Karpas-422 (cell line): ENCODE measurements around the gene ACE2. TPM values are rescaled to one million over a fixed set of nuclear protein-coding genes. Genes with fewer than 3 reads are reported as not detected.

Experiments
- DNase-seq: peaks from one replicate; pipeline ENCODE4 v3.0.0-alpha.2; 2015
- H2AFZ ChIP-seq: fragments of 200-600 bp; sonication (generic); 2 replicates; pipeline ENCODE4 v1.6.1; 2014; ENCODE audit warnings: antibody characterized with exemption, low read length, mixed read lengths
- H3K27ac ChIP-seq: fragments of 200-600 bp; sonication (generic); 2 replicates; pipeline ENCODE4 v1.5.1; 2014; ENCODE audit warnings: mild to moderate bottlenecking, low read length, moderate library complexity
- H3K27me3 ChIP-seq: fragments of 200-600 bp; sonication (generic); 2 replicates; pipeline ENCODE4 v1.6.1; 2014; ENCODE audit warnings: low read length, mixed read lengths
- H3K36me3 ChIP-seq: fragments of 200-600 bp; sonication (generic); 2 replicates; pipeline ENCODE4 v1.6.1; 2014; ENCODE audit warnings: low read length, mixed read lengths; ENCODE audit not compliant: insufficient read depth
- H3K4me1 ChIP-seq: fragments of 200-600 bp; sonication (generic); 2 replicates; pipeline ENCODE4 v1.6.1; 2014; ENCODE audit warnings: mild to moderate bottlenecking, low read length, mixed read lengths
- H3K4me2 ChIP-seq: fragments of 200-600 bp; sonication (generic); 2 replicates; pipeline ENCODE4 v1.6.1; 2014; ENCODE audit warnings: low read length, low read depth, mild to moderate bottlenecking; ENCODE audit not compliant: poor library complexity, severe bottlenecking
- H3K4me3 ChIP-seq: fragments of 200-600 bp; sonication (generic); 2 replicates; pipeline ENCODE4 v1.5.1; 2014; ENCODE audit warnings: mild to moderate bottlenecking, antibody characterized with exemption, low read length, mixed read lengths
- H3K79me2 ChIP-seq: fragments of 200-600 bp; sonication (generic); 2 replicates; pipeline ENCODE4 v1.6.1; 2014; ENCODE audit warnings: mild to moderate bottlenecking, low read length, mixed read lengths
- H3K9ac ChIP-seq: fragments of 200-600 bp; sonication (generic); 2 replicates; pipeline ENCODE4 v1.6.0; 2014; ENCODE audit warnings: low read length
- H3K9me2 ChIP-seq: fragments of 200-600 bp; sonication (generic), shearing (Covaris generic); replicated peaks from 2 replicates; pipeline ENCODE4 v1.6.0; 2014; ENCODE audit warnings: mild to moderate bottlenecking, low read length, moderate library complexity; ENCODE audit not compliant: insufficient read depth
- H3K9me3 ChIP-seq: fragments of 300-700, 200-600 bp; sonication (generic); 2 replicates; pipeline ENCODE4 v1.6.1; 2014; ENCODE audit warnings: low read length, mixed read lengths
- H4K20me1 ChIP-seq: fragments of 200-600 bp; sonication (generic); 2 replicates; pipeline ENCODE4 v1.6.1; 2014; ENCODE audit warnings: mild to moderate bottlenecking, antibody characterized with exemption, low read length, low read depth; ENCODE audit not compliant: insufficient read depth
- total RNA-seq: library from RNA; depleted of rRNA; stranded (reverse); fragments of >200 nt; shearing (Covaris generic); gene quantifications from 2 replicates; pipeline ENCODE4 v1.2.3, GENCODE V29; 2014; ENCODE audit warnings: low replicate concordance

Gene ACE2
- total RNA-seq, 1 experiment from 2014 or later: not detected

DNA sequence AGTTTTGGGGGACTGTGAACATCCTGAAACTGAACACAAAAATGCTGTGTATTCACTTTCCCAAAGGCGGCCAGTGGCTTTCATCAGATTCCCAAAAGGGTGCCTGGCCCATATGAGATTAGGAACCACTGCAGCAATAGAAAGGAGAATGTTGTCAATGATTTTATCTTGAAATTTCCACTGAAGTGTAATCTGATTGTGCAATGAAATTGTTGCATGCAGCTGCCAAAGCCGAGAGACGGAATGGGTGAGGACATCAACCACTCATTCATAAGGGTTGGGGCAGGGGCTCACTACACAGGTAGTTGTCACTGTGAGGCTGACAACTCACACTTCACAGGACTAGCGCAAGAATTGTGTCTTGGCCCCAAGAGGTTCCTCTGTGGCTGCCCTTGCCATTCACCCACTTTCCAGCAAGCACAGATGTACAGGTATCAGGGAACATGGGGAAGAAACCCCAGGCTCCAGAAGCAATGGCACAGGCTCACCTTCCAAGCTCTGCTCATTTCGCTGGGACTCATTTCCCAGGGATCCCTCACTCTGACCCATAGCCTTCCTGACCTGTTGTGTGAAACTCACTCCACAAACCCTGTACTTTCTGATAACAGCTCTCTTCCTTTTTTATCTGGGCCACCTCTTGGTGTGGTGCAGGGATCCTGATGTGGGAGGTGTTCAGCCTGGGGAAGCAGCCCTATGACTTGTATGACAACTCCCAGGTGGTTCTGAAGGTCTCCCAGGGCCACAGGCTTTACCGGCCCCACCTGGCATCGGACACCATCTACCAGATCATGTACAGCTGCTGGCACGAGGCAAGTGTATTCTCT lies 51.4 kb downstream of the ACE2 start:
- Histone ChIP-seq H3K4me1 (peaks cover 45% of the 10 kb centered on the region), H2AFZ (no peak overlapping the region), H3K27me3 (no peaks in the 10 kb centered on the region), H3K9me2 (no peaks in the 10 kb centered on the region), H3K4me3 (no peak overlapping the region), H4K20me1 (no peaks in the 10 kb centered on the region), H3K9ac (no peak overlapping the region), H3K9me3 (no peaks in the 10 kb centered on the region), H3K79me2 (no peaks in the 10 kb centered on the region), H3K4me2 (no peak overlapping the region), H3K36me3 (no peaks in the 10 kb centered on the region), H3K27ac (no peak overlapping the region)
- DNase-seq: no peak

DNA sequence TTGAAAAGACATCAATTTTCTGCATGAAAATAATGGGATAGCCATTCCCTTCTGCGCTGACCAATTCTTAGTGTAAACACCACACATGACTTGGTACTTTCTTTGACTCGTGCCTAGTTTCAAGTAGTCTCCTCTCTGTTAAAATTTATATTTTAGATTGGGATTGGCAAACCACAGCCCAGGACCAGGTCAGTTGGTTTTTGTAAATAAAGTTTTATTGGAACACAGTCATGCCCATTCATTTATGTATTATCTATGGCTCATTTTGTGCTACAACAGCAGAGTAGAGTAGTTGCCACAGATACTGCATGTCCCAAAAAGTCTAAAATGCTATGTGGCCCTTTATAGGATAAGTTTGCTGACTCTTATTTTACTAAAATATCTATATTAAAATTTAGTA lies 53.4 kb downstream of the ACE2 start:
- Histone ChIP-seq H3K4me2 (no peak overlapping the region), H3K79me2 (no peaks in the 10 kb centered on the region), H3K9me3 (no peaks in the 10 kb centered on the region), H3K9me2 (no peaks in the 10 kb centered on the region), H3K27ac (no peak overlapping the region), H3K36me3 (no peaks in the 10 kb centered on the region), H3K4me3 (no peak overlapping the region), H4K20me1 (no peaks in the 10 kb centered on the region), H3K9ac (no peak overlapping the region), H3K27me3 (no peaks in the 10 kb centered on the region), H3K4me1 (peaks cover 27% of the 10 kb centered on the region), H2AFZ (0 out of 2 replicates have a peak overlapping the region, but pooled peaks have one; percentile 35)
- no peak for DNase-seq

DNA sequence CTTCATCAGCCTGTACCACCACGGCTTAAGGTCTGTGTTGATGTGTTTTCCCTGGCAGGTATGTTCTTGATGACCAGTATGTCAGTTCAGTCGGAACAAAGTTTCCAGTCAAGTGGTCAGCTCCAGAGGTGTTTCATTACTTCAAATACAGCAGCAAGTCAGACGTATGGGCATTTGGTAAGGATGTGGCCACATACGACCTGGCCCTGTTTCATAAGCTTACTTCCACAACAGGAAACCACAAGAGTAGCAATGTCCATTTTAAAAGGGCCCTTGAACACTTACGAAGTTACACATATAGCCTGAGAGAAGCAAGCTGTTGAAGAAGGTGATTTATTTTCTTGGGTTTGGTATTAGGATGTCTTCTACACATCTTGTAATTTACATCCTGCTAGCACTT lies 54.0 kb downstream of the ACE2 start:
- peaks cover 25% of the 10 kb centered on the region for H3K4me1 ChIP-seq
- H3K27me3 ChIP-seq: no peaks in the 10 kb centered on the region
- no peaks in the 10 kb centered on the region for H3K9me3 ChIP-seq
- no peaks in the 10 kb centered on the region for H3K79me2 ChIP-seq
- no peak overlapping the region for H3K4me3 ChIP-seq
- no peaks in the 10 kb centered on the region for H4K20me1 ChIP-seq
- no peak for DNase-seq
- no peaks in the 10 kb centered on the region for H3K36me3 ChIP-seq
- H2AFZ ChIP-seq: 0 out of 2 replicates have a peak overlapping the region, but pooled peaks have one; percentile 35
- no peaks in the 10 kb centered on the region for H3K9me2 ChIP-seq
- H3K4me2 ChIP-seq: no peak overlapping the region
- no peak overlapping the region for H3K27ac ChIP-seq
- H3K9ac ChIP-seq: no peak overlapping the region

DNA sequence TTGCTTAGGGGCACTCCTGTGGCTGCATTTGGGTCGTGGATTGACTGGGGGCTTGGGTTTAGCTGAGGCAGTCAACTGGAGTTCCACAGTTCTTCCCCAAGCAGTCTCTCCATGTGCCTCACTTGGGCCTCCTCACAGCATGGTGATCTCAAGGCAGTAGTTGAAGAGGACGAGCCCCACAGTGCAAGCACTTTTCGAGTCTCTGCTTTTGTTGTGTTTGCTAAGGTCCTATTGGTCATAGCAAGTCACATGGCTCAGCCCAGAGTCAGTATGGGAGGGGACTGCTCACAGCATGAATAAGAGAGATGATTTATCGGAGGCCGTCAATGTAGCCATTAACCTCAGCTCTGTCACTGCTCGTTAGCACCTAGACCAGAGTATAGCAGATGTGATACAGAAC lies 70.4 kb downstream of the ACE2 start:
- Histone ChIP-seq H3K4me1 (peaks cover 64% of the 10 kb centered on the region), H4K20me1 (no peaks in the 10 kb centered on the region), H3K9ac (0 out of 2 replicates have a peak overlapping the region, but pooled peaks have one; percentile 13), H3K27me3 (no peaks in the 10 kb centered on the region), H3K9me2 (no peaks in the 10 kb centered on the region), H3K4me2 (peak overlapping the region; percentile 28), H3K9me3 (no peaks in the 10 kb centered on the region), H3K36me3 (peaks cover 8% of the 10 kb centered on the region; the same call in 1 of the 2 replicates), H3K79me2 (no peaks in the 10 kb centered on the region), H3K27ac (no peak overlapping the region), H3K4me3 (no peak overlapping the region), H2AFZ (no peak overlapping the region; the same call in 1 of the 2 replicates)
- DNase-seq: peak; percentile 56

DNA sequence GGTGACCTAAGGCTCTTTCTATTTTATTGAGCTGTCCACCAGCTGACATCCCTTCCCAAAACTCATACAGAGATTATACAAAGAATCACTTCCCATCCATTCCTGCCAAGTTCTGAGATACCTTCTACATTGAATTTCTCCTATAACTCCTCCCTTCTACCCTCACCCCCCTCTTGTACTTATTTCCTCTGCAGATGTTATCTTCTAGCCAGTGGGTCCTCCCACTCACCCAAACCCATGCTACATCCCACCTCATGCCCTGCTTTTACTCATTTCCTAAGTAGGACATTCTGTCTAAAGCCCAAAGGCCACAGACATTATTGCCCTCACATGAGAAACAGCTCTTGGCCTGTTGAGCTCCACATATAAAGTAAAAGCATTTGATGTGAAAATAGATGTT lies 71.6 kb downstream of the ACE2 start:
- Histone ChIP-seq H4K20me1 (no peaks in the 10 kb centered on the region), H3K36me3 (peaks cover 8% of the 10 kb centered on the region; the same call in 1 of the 2 replicates), H3K27me3 (no peaks in the 10 kb centered on the region), H3K9me2 (no peaks in the 10 kb centered on the region), H3K79me2 (no peaks in the 10 kb centered on the region), H3K9ac (no peak overlapping the region), H3K4me3 (no peak overlapping the region), H3K27ac (no peak overlapping the region), H2AFZ (no peak overlapping the region), H3K9me3 (no peaks in the 10 kb centered on the region), H3K4me1 (peaks cover 74% of the 10 kb centered on the region), H3K4me2 (no peak overlapping the region)
- DNase-seq: no peak

DNA sequence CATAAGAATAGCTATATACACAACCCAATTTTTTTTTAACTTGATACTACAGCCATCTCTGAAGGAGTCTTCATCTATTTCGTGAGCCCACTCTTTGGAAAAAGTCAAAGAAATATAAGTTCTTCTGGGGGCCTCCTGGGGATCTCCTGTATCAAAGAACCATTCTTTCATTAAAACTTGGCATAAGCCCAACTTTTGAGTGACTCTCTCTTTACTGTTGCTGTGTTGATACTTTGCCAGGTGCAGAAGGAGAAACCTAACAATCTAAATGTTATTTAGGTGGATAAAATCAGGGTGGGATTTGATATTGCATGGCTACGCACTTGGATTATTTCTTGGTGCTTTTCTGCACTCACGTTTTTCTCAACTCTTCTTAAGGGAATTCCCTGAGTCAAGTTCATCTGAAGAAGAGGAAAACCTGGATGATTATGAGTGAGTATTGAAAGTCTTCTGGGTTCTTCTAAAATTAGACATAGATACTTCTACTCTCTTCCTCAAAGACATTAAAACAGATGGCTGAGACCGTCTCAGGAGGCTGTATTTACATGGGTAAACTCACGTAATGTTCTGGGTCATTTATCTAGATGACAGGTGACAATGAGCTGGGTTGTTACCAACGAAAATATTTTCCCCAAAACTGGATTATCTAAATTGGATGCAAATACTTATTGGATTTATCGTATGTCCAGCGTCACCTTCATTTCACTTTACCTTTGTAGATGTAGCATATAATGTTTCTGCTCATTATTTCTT lies 74.9 kb downstream of the ACE2 start:
- H3K9ac ChIP-seq: peak overlapping the region; percentile 38
- no peaks in the 10 kb centered on the region for H3K79me2 ChIP-seq
- peak; percentile 93 for DNase-seq
- H3K9me2 ChIP-seq: no peaks in the 10 kb centered on the region
- H2AFZ ChIP-seq: no peak overlapping the region
- peaks cover 81% of the 10 kb centered on the region for H3K4me1 ChIP-seq
- peak overlapping the region; percentile 89 for H3K27ac ChIP-seq
- H3K9me3 ChIP-seq: no peaks in the 10 kb centered on the region
- peak overlapping the region; percentile 41 for H3K4me3 ChIP-seq
- no peaks in the 10 kb centered on the region for H4K20me1 ChIP-seq
- no peaks in the 10 kb centered on the region for H3K27me3 ChIP-seq
- H3K36me3 ChIP-seq: peaks cover 22% of the 10 kb centered on the region; the same call in 1 of the 2 replicates
- H3K4me2 ChIP-seq: peak overlapping the region; percentile 70

DNA sequence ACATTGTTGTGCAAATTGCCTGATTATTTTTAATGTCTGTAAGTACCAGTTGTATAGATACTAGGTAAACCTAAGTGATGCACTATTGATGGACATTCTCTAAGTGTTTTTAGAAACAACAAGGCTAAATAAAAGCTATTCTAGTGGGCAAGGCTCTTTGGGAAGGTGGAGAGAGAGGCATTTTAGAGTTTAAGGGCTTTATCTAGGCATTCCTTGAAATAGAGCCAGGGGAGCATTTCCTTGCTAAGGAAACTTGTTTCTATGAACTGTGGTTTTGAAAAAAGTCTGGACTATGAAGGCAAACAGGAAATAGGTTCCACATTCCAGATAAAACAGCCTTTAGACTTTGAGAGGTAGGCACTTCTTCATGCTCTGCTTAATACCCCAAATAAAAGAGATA lies 76.3 kb downstream of the ACE2 start:
- H3K9me2 ChIP-seq: no peaks in the 10 kb centered on the region
- no peaks in the 10 kb centered on the region for H3K79me2 ChIP-seq
- no peak overlapping the region for H3K9ac ChIP-seq
- no peak for DNase-seq
- no peaks in the 10 kb centered on the region for H4K20me1 ChIP-seq
- H2AFZ ChIP-seq: no peak overlapping the region
- peaks cover 32% of the 10 kb centered on the region; the same call in 1 of the 2 replicates for H3K36me3 ChIP-seq
- H3K27ac ChIP-seq: peak overlapping the region; percentile 89
- no peaks in the 10 kb centered on the region for H3K27me3 ChIP-seq
- H3K4me2 ChIP-seq: peak overlapping the region; percentile 70
- peaks cover 79% of the 10 kb centered on the region for H3K4me1 ChIP-seq
- peaks cover 1% of the 10 kb centered on the region; the same call in 1 of the 2 replicates for H3K9me3 ChIP-seq
- H3K4me3 ChIP-seq: no peak overlapping the region

DNA sequence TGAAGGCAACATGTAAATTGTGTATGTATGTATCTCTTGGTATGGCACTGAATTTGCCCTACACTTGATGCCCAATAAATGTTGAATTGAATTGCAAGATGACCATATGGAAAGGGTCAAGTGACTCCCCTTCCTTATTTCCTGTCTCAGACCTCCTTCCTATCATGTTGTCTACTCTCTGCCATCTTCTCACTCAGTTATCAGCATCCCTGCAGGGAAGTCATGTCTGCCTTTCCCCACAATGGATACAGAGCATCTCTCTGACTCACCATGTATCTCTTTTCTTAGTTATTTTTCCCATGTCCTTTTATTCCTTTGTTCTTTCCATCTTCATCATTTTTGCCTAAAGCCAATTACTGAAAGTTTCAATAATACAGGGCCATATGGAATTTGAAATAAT lies 77.7 kb downstream of the ACE2 start:
- Histone ChIP-seq H3K27me3 (no peaks in the 10 kb centered on the region), H3K9me3 (peaks cover 4% of the 10 kb centered on the region; the same call in 1 of the 2 replicates), H3K4me2 (no peak overlapping the region), H3K27ac (no peak overlapping the region), H4K20me1 (no peaks in the 10 kb centered on the region), H2AFZ (no peak overlapping the region), H3K4me1 (peaks cover 73% of the 10 kb centered on the region), H3K4me3 (no peak overlapping the region), H3K36me3 (peaks cover 39% of the 10 kb centered on the region; the same call in 1 of the 2 replicates), H3K79me2 (no peaks in the 10 kb centered on the region), H3K9me2 (no peaks in the 10 kb centered on the region), H3K9ac (no peak overlapping the region)
- DNase-seq: no peak
